CD4-positive, alpha-beta T cell treated with Interleukin-4 for 1 hour (primary cell): ENCODE results near the gene SLC25A22.

Experiments
- DNase-seq, 2 donors: peaks; one replicate each; pipeline ENCODE4 v3.0.0-alpha.2; 2020 to 2022

The SLC25A22 gene

GRCh38 chr11:802693-803466 is 4.8 kb upstream of the SLC25A22 start:
- DNase-seq, result no peak

GRCh38 chr11:802018-802617 is 4.0 kb upstream of the SLC25A22 start:
- no peak for DNase-seq

GRCh38 chr11:801097-801780 is 3.2 kb upstream of the SLC25A22 start:
- no peak for DNase-seq

- no peak for DNase-seq
These were observed 2.4 kb upstream of the SLC25A22 start for GRCh38 chr11:800473-800872.

- no peak for DNase-seq
These were observed 1.7 kb upstream of the SLC25A22 start for GRCh38 chr11:799641-800316.

GRCh38 chr11:797296-798092 is 587 bp downstream of the SLC25A22 start:
- DNase-seq, result peak; percentile 86 to 87

GRCh38 chr11:796565-797295 is 1.4 kb downstream of the SLC25A22 start:
- no peak for DNase-seq

GRCh38 chr11:795634-796564 is 2.2 kb downstream of the SLC25A22 start:
- peak; percentile 80 to 82 for DNase-seq

GRCh38 chr11:794766-795633 is 3.1 kb downstream of the SLC25A22 start:
- no peak for DNase-seq

- no peak for DNase-seq
These were observed 3.9 kb downstream of the SLC25A22 start for GRCh38 chr11:794013-794765.

- no peak for DNase-seq
These were observed 4.5 kb downstream of the SLC25A22 start for GRCh38 chr11:793556-793955.

- no peak for DNase-seq
These were observed 5.2 kb downstream of the SLC25A22 start for GRCh38 chr11:792873-793272.

GRCh38 chr11:792535-792821 is 5.6 kb downstream of the SLC25A22 start:
- no peak for DNase-seq

GRCh38 chr11:791658-792534 is 6.2 kb downstream of the SLC25A22 start:
- no peak for DNase-seq

GRCh38 chr11:790721-791564 is 7.1 kb downstream of the SLC25A22 start:
- DNase-seq, result no peak

- peak in 1 of 2 donors; percentile 45 for DNase-seq
These were observed 8.1 kb downstream of the SLC25A22 start, which contains the start of gene CEND1 for GRCh38 chr11:789943-790342. CEND1 (minus strand) TSS chr11:790090; CDS start chr11:788576, 1,514 bp downstream.
